CD14-positive monocyte (primary cell): ENCODE results near the gene DDN. TPM values are rescaled to one million over a fixed set of nuclear protein-coding genes. Genes with fewer than 3 reads are reported as not detected.

Experiments
- DNase-seq, 3 donors: peaks; one replicate each; pipeline ENCODE4 v3.0.0-alpha.2; 2011 to 2022
- H2AFZ ChIP-seq: 2 replicates; pipeline ENCODE4 v1.6.0; 2012; ENCODE audit warnings: mild to moderate bottlenecking, low read depth, low read length, inconsistent platforms; ENCODE audit not compliant: insufficient read depth, poor library complexity, severe bottlenecking
- H3K27ac ChIP-seq, 2 donors: 1 replicate in 1 of 2; 2 replicates in 1 of 2; pipeline ENCODE4 v1.5.1; 2012 to 2013; ENCODE audit warnings: low read length in 2 of 2, control low read depth in 1 of 2, inconsistent platforms in 1 of 2, low read depth in 1 of 2, mild to moderate bottlenecking in 1 of 2
- H3K27me3 ChIP-seq, 2 donors: one replicate each; pipeline versions ENCODE4 v1.6.0 to v1.6.1; 2011 to 2013; ENCODE audit warnings: low read length in 2 of 2; ENCODE audit not compliant: control insufficient read depth in 2 of 2, insufficient read depth in 2 of 2
- H3K36me3 ChIP-seq, 2 donors: replicated peaks in 1 of 2; 1 replicate in 1 of 2; 2 replicates in 1 of 2; pipeline versions ENCODE4 v1.5.1 to v1.6.1; 2012 to 2013; ENCODE audit warnings: low read length in 2 of 2, control low read depth in 1 of 2, inconsistent platforms in 1 of 2, mild to moderate bottlenecking in 1 of 2; ENCODE audit not compliant: insufficient read depth in 2 of 2, control insufficient read depth in 1 of 2
- H3K4me1 ChIP-seq, 2 donors: 1 replicate in 1 of 2; 2 replicates in 1 of 2; pipeline versions ENCODE4 v1.5.1 to v1.6.1; 2012 to 2013; ENCODE audit warnings: low read length in 2 of 2, control low read depth in 1 of 2, inconsistent platforms in 1 of 2, mild to moderate bottlenecking in 1 of 2, moderate library complexity in 1 of 2; ENCODE audit not compliant: insufficient read depth in 2 of 2, control insufficient read depth in 1 of 2
- H3K4me2 ChIP-seq: replicated peaks from 2 replicates; pipeline ENCODE3; 2012; ENCODE audit warnings: low read length, moderate library complexity, mild to moderate bottlenecking; ENCODE audit not compliant: poor library complexity, severe bottlenecking; ENCODE audit errors: extremely low read depth
- H3K4me3 ChIP-seq, 3 experiments: fragments of 200-600 bp in 1 of 3; sonication (generic) in 1 of 3; replicated peaks in 1 of 3; 1 replicate in 2 of 3; 2 replicates in 1 of 3; pipeline ENCODE4 v1.5.1; 2011 to 2013; ENCODE audit warnings: low read length in 3 of 3, mild to moderate bottlenecking in 3 of 3, control low read depth in 2 of 3, low read depth in 2 of 3, inconsistent platforms in 1 of 3, moderate library complexity in 1 of 3
- H3K79me2 ChIP-seq: 2 replicates; pipeline ENCODE4 v1.6.0; 2012; ENCODE audit warnings: mild to moderate bottlenecking, control low read depth, inconsistent platforms, low read length, moderate library complexity; ENCODE audit not compliant: insufficient read depth
- H3K9ac ChIP-seq: 2 replicates; pipeline ENCODE4 v1.6.0; 2017; ENCODE audit warnings: low read length, mild to moderate bottlenecking; ENCODE audit not compliant: insufficient read depth, poor library complexity, severe bottlenecking
- H3K9me3 ChIP-seq, 2 donors: replicated peaks in 1 of 2; 1 replicate in 1 of 2; 2 replicates in 1 of 2; pipeline versions ENCODE4 v1.5.1 to v1.6.1; 2012 to 2013; ENCODE audit warnings: low read length in 2 of 2, control low read depth in 1 of 2; ENCODE audit not compliant: control insufficient read depth in 1 of 2, insufficient read depth in 1 of 2
- H4K20me1 ChIP-seq: 2 replicates; pipeline ENCODE4 v1.6.0; 2012; ENCODE audit warnings: mild to moderate bottlenecking, low read length, control low read depth, moderate library complexity; ENCODE audit not compliant: insufficient read depth
- H3K27ac Mint-ChIP-seq, 7 donors: one replicate each; pipeline ENCODE4 v1.8.0; 2020; ENCODE audit warnings: mild to moderate bottlenecking in 7 of 7, mixed read lengths in 7 of 7, moderate library complexity in 6 of 7, inconsistent platforms in 2 of 7
- H3K27me3 Mint-ChIP-seq, 3 donors: one replicate each; pipeline ENCODE4 v1.8.0; 2021 to 2022; ENCODE audit warnings: low read depth in 3 of 3, mild to moderate bottlenecking in 3 of 3, mixed read lengths in 3 of 3, moderate library complexity in 3 of 3, inconsistent platforms in 1 of 3
- H3K36me3 Mint-ChIP-seq, 2 donors: one replicate each; pipeline ENCODE4 v1.8.0; 2020; ENCODE audit warnings: mixed read lengths in 2 of 2, inconsistent platforms in 1 of 2, mild to moderate bottlenecking in 1 of 2
- H3K4me1 Mint-ChIP-seq: one replicate; pipeline ENCODE4 v1.8.0; 2020; ENCODE audit warnings: mild to moderate bottlenecking, mixed read lengths
- H3K4me3 Mint-ChIP-seq, 2 donors: one replicate each; pipeline ENCODE4 v1.8.0; 2020; ENCODE audit warnings: mild to moderate bottlenecking in 2 of 2, mixed read lengths in 2 of 2, moderate library complexity in 1 of 2
- H3K9me3 Mint-ChIP-seq, 7 donors: one replicate each; pipeline ENCODE4 v1.8.0; 2020 to 2022; ENCODE audit warnings: mixed read lengths in 7 of 7, mild to moderate bottlenecking in 6 of 7, moderate library complexity in 6 of 7, inconsistent platforms in 2 of 7
- WGBS: methylation state at CpG from one replicate; pipeline ENCODE4 v1.1.5; 2013; ENCODE audit warnings: missing lambda C conversion rate; ENCODE audit not compliant: insufficient coverage; 5-methylcytosine and 5-hydroxymethylcytosine counted together
- intact Hi-C, 2 donors: fragments of 100-400 bp; cut with micrococcal nuclease; formaldehyde crosslinking; loops; one replicate each; pipeline versions ENCODE4 v1.15.0 to v1.15.1; 2023
- polyA plus RNA-seq, 3 donors: library from polyadenylated mRNA; depleted of rRNA in 1 of 3; unstranded in 2 of 3; stranded (reverse) in 1 of 3; fragments of 300-500 nt in 2 of 3; fragments of >200 nt in 1 of 3; fragmentation: Illumina TruSeq in 2 of 3; gene quantifications; 1 replicate in 2 of 3; 2 replicates in 1 of 3; pipeline ENCODE4 v1.2.3, GENCODE V29; 2012 to 2021
- TF ChIP-seq, protein P1 (sequence below): fragments of 200-600 bp; IDR thresholded peaks from one replicate; pipeline ENCODE4 v1.8.0; 2022; ENCODE audit warnings: antibody characterized with exemption, mild to moderate bottlenecking

DDN gene
- polyA plus RNA-seq, 3 donors = 0.27 TPM; not detected in 2

DNA sequence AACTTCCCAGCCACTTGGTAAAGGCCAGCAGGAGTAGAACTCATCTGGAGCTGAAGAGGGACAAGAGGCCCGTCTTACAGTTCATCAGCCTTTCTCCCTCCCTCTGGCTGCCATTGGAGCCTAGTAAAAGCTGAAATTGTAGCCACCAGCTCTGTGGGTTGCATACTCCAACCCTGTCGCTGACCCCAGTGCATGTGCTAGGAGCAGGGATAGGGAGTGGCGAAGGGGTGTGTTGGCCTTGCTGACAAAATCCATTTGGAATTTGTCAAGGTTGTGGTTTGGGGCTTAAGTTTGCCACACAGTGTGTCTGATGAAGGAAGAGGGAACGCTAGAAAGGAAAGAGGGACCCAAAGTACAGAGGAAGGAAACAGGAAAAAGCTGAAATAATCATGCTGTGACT is 37.8 kb downstream of the DDN start:
- H3K4me1 ChIP-seq = peaks cover 12 to 22% of the 10 kb centered on the region in 2 donors
- H3K9ac ChIP-seq = no peak overlapping the region
- no peaks in the 10 kb centered on the region for H3K9me3 ChIP-seq
- H3K4me3 Mint-ChIP-seq = no peak overlapping the region
- no peak overlapping the region for H3K27ac ChIP-seq
- no peak overlapping the region for H3K4me2 ChIP-seq
- H3K79me2 ChIP-seq = peaks cover 9% of the 10 kb centered on the region
- peaks cover 0 to 5% of the 10 kb centered on the region in 2 donors for H3K27me3 ChIP-seq
- H2AFZ ChIP-seq = no peak overlapping the region
- H3K36me3 Mint-ChIP-seq = no peaks in the 10 kb centered on the region
- H3K27ac Mint-ChIP-seq = peak overlapping the region in 2 of 7 donors; percentile 38 to 70
- H3K9me3 Mint-ChIP-seq = peaks cover 0 to 2% (median 0%) of the 10 kb centered on the region in 7 donors
- H4K20me1 ChIP-seq = peaks cover 8% of the 10 kb centered on the region
- peaks cover 7 to 15% (median 14%) of the 10 kb centered on the region in 3 donors for H3K27me3 Mint-ChIP-seq
- intact Hi-C loops = no loop called here
- TF ChIP-seq, protein P1, sequence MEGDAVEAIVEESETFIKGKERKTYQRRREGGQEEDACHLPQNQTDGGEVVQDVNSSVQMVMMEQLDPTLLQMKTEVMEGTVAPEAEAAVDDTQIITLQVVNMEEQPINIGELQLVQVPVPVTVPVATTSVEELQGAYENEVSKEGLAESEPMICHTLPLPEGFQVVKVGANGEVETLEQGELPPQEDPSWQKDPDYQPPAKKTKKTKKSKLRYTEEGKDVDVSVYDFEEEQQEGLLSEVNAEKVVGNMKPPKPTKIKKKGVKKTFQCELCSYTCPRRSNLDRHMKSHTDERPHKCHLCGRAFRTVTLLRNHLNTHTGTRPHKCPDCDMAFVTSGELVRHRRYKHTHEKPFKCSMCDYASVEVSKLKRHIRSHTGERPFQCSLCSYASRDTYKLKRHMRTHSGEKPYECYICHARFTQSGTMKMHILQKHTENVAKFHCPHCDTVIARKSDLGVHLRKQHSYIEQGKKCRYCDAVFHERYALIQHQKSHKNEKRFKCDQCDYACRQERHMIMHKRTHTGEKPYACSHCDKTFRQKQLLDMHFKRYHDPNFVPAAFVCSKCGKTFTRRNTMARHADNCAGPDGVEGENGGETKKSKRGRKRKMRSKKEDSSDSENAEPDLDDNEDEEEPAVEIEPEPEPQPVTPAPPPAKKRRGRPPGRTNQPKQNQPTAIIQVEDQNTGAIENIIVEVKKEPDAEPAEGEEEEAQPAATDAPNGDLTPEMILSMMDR = no peak
- H3K4me3 ChIP-seq = no peak overlapping the region
- no peak for DNase-seq
- no peaks in the 10 kb centered on the region for H3K36me3 ChIP-seq
- peaks cover 19% of the 10 kb centered on the region for H3K4me1 Mint-ChIP-seq
- WGBS = no CpG with 5 or more reads among the region's 4 CpGs

DNA sequence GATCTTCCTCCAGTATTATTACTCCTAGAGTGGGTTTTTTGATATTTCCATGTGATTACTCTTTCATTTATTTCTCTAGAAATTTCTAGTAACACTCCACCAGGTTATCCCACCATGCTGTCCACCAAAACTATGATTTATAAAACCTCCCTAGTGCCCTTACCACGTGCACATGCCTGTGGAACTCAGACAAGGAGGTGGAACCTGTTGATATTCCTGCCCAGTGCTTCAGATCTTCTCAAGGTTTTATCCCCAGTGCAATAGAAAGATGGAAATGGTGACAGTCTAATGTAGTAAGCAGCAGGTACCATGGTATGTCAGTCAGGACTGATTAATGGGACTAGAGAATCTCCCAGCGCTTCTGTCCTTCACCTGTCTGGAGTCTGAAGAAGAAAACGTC is 38.3 kb downstream of the DDN start:
- H3K4me1 ChIP-seq = peaks cover 16 to 22% of the 10 kb centered on the region in 2 donors
- peaks cover 22% of the 10 kb centered on the region for H3K4me1 Mint-ChIP-seq
- no peak overlapping the region for H2AFZ ChIP-seq
- TF ChIP-seq, protein P1 = no peak
- H3K4me2 ChIP-seq = no peak overlapping the region
- peaks cover 7 to 15% (median 10%) of the 10 kb centered on the region in 3 donors for H3K27me3 Mint-ChIP-seq
- H3K27ac ChIP-seq = no peak overlapping the region
- H3K9ac ChIP-seq = no peak overlapping the region
- WGBS = 79% methylated on average over 2 of the region's 3 CpGs
- H3K36me3 Mint-ChIP-seq = no peaks in the 10 kb centered on the region
- H3K27ac Mint-ChIP-seq = no peak overlapping the region
- H3K9me3 ChIP-seq = no peaks in the 10 kb centered on the region
- H3K9me3 Mint-ChIP-seq = peaks cover 0 to 2% (median 0%) of the 10 kb centered on the region in 7 donors
- H3K79me2 ChIP-seq = peaks cover 14% of the 10 kb centered on the region
- no peak for DNase-seq
- no peak overlapping the region for H3K4me3 Mint-ChIP-seq
- H3K4me3 ChIP-seq = no peak overlapping the region
- H3K36me3 ChIP-seq = no peaks in the 10 kb centered on the region
- intact Hi-C loops = no loop called here
- H4K20me1 ChIP-seq = peaks cover 12% of the 10 kb centered on the region
- peaks cover 0 to 5% of the 10 kb centered on the region in 2 donors for H3K27me3 ChIP-seq
